OCI-LY3 (cell line): ENCODE measurements around the gene NFAM1.

Experiments used
- H2AFZ ChIP-seq: fragments of 200-600, 300-600 bp; shearing (Covaris generic); 2 replicates; pipeline ENCODE4 v1.6.0; 2014; ENCODE audit warnings: antibody characterized with exemption, low read depth, low read length
- H3K27ac ChIP-seq: fragments of 200-600, 300-600 bp; sonication (generic); 2 replicates; pipeline ENCODE4 v1.5.1; 2014; ENCODE audit warnings: mild to moderate bottlenecking, low read length, moderate library complexity, mixed read lengths
- H3K27me3 ChIP-seq: fragments of 200-600, 300-600 bp; sonication (generic); 2 replicates; pipeline ENCODE4 v1.6.1; 2014; ENCODE audit warnings: low read depth, low read length, mixed read lengths
- H3K36me3 ChIP-seq: fragments of 200-600, 300-600 bp; sonication (generic); replicated peaks from 2 replicates; pipeline ENCODE3; 2014; ENCODE audit warnings: low read depth, low read length, mixed read lengths
- H3K4me1 ChIP-seq: fragments of 300-600, 200-600 bp; sonication (generic); 2 replicates; pipeline ENCODE4 v1.6.1; 2014; ENCODE audit warnings: low read length, mixed read lengths
- H3K4me2 ChIP-seq: fragments of 200-600, 300-600 bp; sonication (generic); 2 replicates; pipeline ENCODE4 v1.6.1; 2014; ENCODE audit warnings: low read length, mixed read lengths
- H3K4me3 ChIP-seq: fragments of 300-600, 200-600 bp; sonication (generic); 2 replicates; pipeline ENCODE4 v1.5.1; 2014; ENCODE audit warnings: antibody characterized with exemption, mild to moderate bottlenecking, low read length, moderate library complexity
- H3K79me2 ChIP-seq: fragments of 300-600, 200-600 bp; shearing (Covaris generic); 2 replicates; pipeline ENCODE4 v1.6.1; 2014; ENCODE audit warnings: mild to moderate bottlenecking, low read length, mixed read lengths
- H3K9ac ChIP-seq: fragments of 300-600, 200-600 bp; shearing (Covaris generic); 2 replicates; pipeline ENCODE4 v1.6.0; 2014; ENCODE audit warnings: mild to moderate bottlenecking, low read length, moderate library complexity
- H3K9me3 ChIP-seq: fragments of 200-600, 300-600 bp; shearing (Covaris generic); 2 replicates; pipeline ENCODE4 v1.6.1; 2014; ENCODE audit warnings: low read length, mixed read lengths; ENCODE audit not compliant: insufficient read depth
- H4K20me1 ChIP-seq: fragments of 200-600, 300-600 bp; sonication (generic); 2 replicates; pipeline ENCODE4 v1.6.1; 2016; ENCODE audit warnings: low read length, mixed read lengths; ENCODE audit not compliant: insufficient read depth
- EZH2phosphoT487 ChIP-seq: fragments of 200-600 bp; shearing (Covaris generic); IDR thresholded peaks from 2 replicates; pipeline ENCODE4 v1.6.1; 2018; ENCODE audit warnings: antibody characterized with exemption, mixed run types, low read depth
- TF ChIP-seq, protein P1 (sequence below): fragments of 200-600, 300-600 bp; sonication (generic); IDR thresholded peaks from 2 replicates; pipeline ENCODE4 v1.5.1; 2014; ENCODE audit warnings: antibody characterized with exemption, low read length, low read depth

The NFAM1 gene

DNA sequence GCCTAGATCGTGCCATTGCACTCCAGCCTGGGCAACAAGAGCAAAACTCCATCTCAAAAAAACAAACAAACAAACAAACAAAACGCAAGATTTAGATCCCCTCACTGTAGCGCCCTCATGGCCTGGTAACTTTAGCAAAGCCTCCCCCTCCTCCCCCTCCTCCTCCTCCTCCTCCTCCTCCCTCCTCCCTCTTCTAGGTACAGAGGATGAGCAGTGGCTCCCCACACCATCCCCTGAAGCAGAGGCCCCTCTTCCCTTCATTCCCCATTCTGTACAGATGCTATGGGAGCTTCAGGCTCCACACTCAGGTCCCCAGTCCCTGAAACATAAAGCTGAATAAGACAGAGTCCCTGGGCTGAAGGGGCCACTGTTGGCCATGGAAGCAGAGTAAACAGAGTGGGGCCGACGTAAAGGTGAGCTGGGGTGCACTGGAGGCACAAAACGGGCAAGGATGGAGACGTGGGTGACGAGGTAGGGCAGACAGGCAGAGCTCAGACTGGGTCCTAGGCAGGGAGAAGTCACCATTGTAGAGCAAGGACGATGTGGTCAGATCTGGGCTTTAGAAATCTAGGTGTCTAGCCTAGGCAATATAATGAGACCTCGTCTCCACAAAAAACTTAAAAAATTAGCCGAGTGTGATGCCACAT lies 19.4 kb upstream of the NFAM1 start:
- Histone ChIP-seq H3K4me2 (no peak overlapping the region), H3K79me2 (no peaks in the 10 kb centered on the region), H3K9ac (no peak overlapping the region), H3K27me3 (peaks cover 14% of the 10 kb centered on the region), H3K4me1 (no peaks in the 10 kb centered on the region), H3K36me3 (no peaks in the 10 kb centered on the region), H2AFZ (no peak overlapping the region), H3K27ac (no peak overlapping the region), H3K4me3 (no peak overlapping the region), H3K9me3 (no peaks in the 10 kb centered on the region), H4K20me1 (no peaks in the 10 kb centered on the region)
- TF ChIP-seq, protein P1, sequence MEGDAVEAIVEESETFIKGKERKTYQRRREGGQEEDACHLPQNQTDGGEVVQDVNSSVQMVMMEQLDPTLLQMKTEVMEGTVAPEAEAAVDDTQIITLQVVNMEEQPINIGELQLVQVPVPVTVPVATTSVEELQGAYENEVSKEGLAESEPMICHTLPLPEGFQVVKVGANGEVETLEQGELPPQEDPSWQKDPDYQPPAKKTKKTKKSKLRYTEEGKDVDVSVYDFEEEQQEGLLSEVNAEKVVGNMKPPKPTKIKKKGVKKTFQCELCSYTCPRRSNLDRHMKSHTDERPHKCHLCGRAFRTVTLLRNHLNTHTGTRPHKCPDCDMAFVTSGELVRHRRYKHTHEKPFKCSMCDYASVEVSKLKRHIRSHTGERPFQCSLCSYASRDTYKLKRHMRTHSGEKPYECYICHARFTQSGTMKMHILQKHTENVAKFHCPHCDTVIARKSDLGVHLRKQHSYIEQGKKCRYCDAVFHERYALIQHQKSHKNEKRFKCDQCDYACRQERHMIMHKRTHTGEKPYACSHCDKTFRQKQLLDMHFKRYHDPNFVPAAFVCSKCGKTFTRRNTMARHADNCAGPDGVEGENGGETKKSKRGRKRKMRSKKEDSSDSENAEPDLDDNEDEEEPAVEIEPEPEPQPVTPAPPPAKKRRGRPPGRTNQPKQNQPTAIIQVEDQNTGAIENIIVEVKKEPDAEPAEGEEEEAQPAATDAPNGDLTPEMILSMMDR: no peak
- TF ChIP-seq EZH2phosphoT487: no peak

GRCh38 chr22:42450862-42451261 lies 18.7 kb upstream of the NFAM1 start:
- no peak overlapping the region for H3K4me2 ChIP-seq
- no peaks in the 10 kb centered on the region for H3K9me3 ChIP-seq
- no peaks in the 10 kb centered on the region for H3K79me2 ChIP-seq
- H3K9ac ChIP-seq: no peak overlapping the region
- H2AFZ ChIP-seq: no peak overlapping the region
- H3K27me3 ChIP-seq: peaks cover 6% of the 10 kb centered on the region; the same call in 1 of the 2 replicates
- no peaks in the 10 kb centered on the region for H3K4me1 ChIP-seq
- H3K4me3 ChIP-seq: no peak overlapping the region
- H4K20me1 ChIP-seq: no peaks in the 10 kb centered on the region
- TF ChIP-seq, protein P1: no peak
- TF ChIP-seq EZH2phosphoT487: no peak
- H3K27ac ChIP-seq: no peak overlapping the region
- H3K36me3 ChIP-seq: no peaks in the 10 kb centered on the region

- Histone ChIP-seq H3K4me1 (peaks cover 20% of the 10 kb centered on the region), H3K27ac (no peak overlapping the region)
Observed at GRCh38 chr22:42446151-42446550, 13.9 kb upstream of the NFAM1 start.

More at GRCh38 chr22:42446151-42446550, 13.9 kb upstream of the NFAM1 start:
- Histone ChIP-seq H3K4me2 (no peak overlapping the region), H2AFZ (no peak overlapping the region), H3K27me3 (peaks cover 6% of the 10 kb centered on the region; the same call in 1 of the 2 replicates), H3K36me3 (no peaks in the 10 kb centered on the region), H3K9me3 (no peaks in the 10 kb centered on the region), H4K20me1 (no peaks in the 10 kb centered on the region), H3K4me3 (no peak overlapping the region), H3K79me2 (no peaks in the 10 kb centered on the region), H3K9ac (no peak overlapping the region)
- TF ChIP-seq, protein P1: no peak
- TF ChIP-seq EZH2phosphoT487: no peak
